LNCaP clone FGC (cell line): ENCODE measurements around the gene SPAST.

ENCODE experiments used
- DNase-seq: peaks from one replicate; pipeline ENCODE4 v3.0.0-alpha.2; 2011; ENCODE audit warnings: low read depth
- H3K4me3 ChIP-seq: 2 replicates; pipeline ENCODE4 v1.5.1; 2011; ENCODE audit warnings: mild to moderate bottlenecking, low read depth, low read length, control low read depth
- CTCF ChIP-seq: IDR thresholded peaks from 2 replicates; pipeline ENCODE4 v1.5.1; 2012; ENCODE audit warnings: mild to moderate bottlenecking; ENCODE audit not compliant: control insufficient read depth, insufficient read depth; ENCODE audit errors: extremely low read depth

SPAST gene

GRCh38 chr2:32058130-32058529, 5.2 kb upstream of the SPAST start:
- TF ChIP-seq CTCF, result no peak
- no peak for DNase-seq
- no peak overlapping the region for H3K4me3 ChIP-seq

- TF ChIP-seq CTCF, result no peak
- no peak for DNase-seq
- no peak overlapping the region for H3K4me3 ChIP-seq
Observed at GRCh38 chr2:32060266-32060665, 3.1 kb upstream of the SPAST start.

- H3K4me3 ChIP-seq, result no peak overlapping the region
- DNase-seq, result no peak
- no peak for TF ChIP-seq CTCF
Observed at GRCh38 chr2:32061430-32061829, 1.9 kb upstream of the SPAST start.

- peak overlapping the region; percentile 75 for H3K4me3 ChIP-seq
Observed at GRCh38 chr2:32061973-32062861, 1.1 kb upstream of the SPAST start.

GRCh38 chr2:32064021-32064601, 755 bp downstream of the SPAST start:
- DNase-seq, result no peak
- no peak for TF ChIP-seq CTCF
- H3K4me3 ChIP-seq, result peak overlapping the region; percentile 75

More at GRCh38 chr2:32061973-32062861, 1.1 kb upstream of the SPAST start:
- TF ChIP-seq CTCF, result no peak
- DNase-seq, result no peak

- TF ChIP-seq CTCF, result no peak
- no peak for DNase-seq
- H3K4me3 ChIP-seq, result peak overlapping the region; percentile 75
Observed at GRCh38 chr2:32064713-32065112, 1.4 kb downstream of the SPAST start.
